ENCODE measurements around the gene MUC4.

The MUC4 gene

GRCh38 chr3:195748661-195749060 lies 63.1 kb downstream of the MUC4 start:
- H3K4me3 ChIP-seq (ENCODE audit: low read length, poor library complexity, severe bottlenecking): no peak overlapping the region
- no peaks in the 10 kb centered on the region for H3K9me2 ChIP-seq (replicated peaks; ENCODE audit: low read depth, low read length)
- no peaks in the 10 kb centered on the region for H3K9me3 ChIP-seq (ENCODE audit: insufficient read depth, low read depth, low read length)
- H3K4me1 ChIP-seq (ENCODE audit: insufficient read depth, low read length, poor library complexity, severe bottlenecking): peaks cover 3% of the 10 kb centered on the region
- H4K20me1 ChIP-seq (ENCODE audit: insufficient read depth, low read length, poor library complexity, severe bottlenecking): no peaks in the 10 kb centered on the region
- no peak overlapping the region for H2AFZ ChIP-seq (ENCODE audit: low read length)
- H3K27me3 ChIP-seq (ENCODE audit: insufficient read depth, low read length, poor library complexity, severe bottlenecking): no peaks in the 10 kb centered on the region
- H3K4me2 ChIP-seq (ENCODE audit: low read depth, low read length, poor library complexity, severe bottlenecking): no peak overlapping the region
- no peaks in the 10 kb centered on the region for H3K79me2 ChIP-seq (ENCODE audit: insufficient read depth, low read length)
- no peaks in the 10 kb centered on the region for H3F3A ChIP-seq (ENCODE audit: low read depth)
- TF ChIP-seq EZH2phosphoT487 (IDR thresholded peaks at IDR 0.05; ENCODE audit: borderline replicate concordance) (no peak), CTCF (conservative IDR thresholded peaks at IDR 0.05; ENCODE audit: low read length) (no peak)
- H3K9ac ChIP-seq (ENCODE audit: low read depth, low read length, poor library complexity, severe bottlenecking): no peak overlapping the region
- no peaks in the 10 kb centered on the region for H3K36me3 ChIP-seq (ENCODE audit: insufficient read depth, low read length)

- H2AFZ ChIP-seq (ENCODE audit: low read length): no peak overlapping the region
- H3K9ac ChIP-seq (ENCODE audit: low read depth, low read length, poor library complexity, severe bottlenecking): no peak overlapping the region
- H4K20me1 ChIP-seq (ENCODE audit: insufficient read depth, low read length, poor library complexity, severe bottlenecking): no peaks in the 10 kb centered on the region
Observed at GRCh38 chr3:195746751-195747150, 65.0 kb downstream of the MUC4 start.

GRCh38 chr3:195746346-195746745 lies 65.4 kb downstream of the MUC4 start:
- H3F3A ChIP-seq (ENCODE audit: low read depth): no peaks in the 10 kb centered on the region
- H4K20me1 ChIP-seq (ENCODE audit: insufficient read depth, low read length, poor library complexity, severe bottlenecking): no peaks in the 10 kb centered on the region
- no peaks in the 10 kb centered on the region for H3K9me3 ChIP-seq (ENCODE audit: insufficient read depth, low read depth, low read length)
- no peaks in the 10 kb centered on the region for H3K36me3 ChIP-seq (ENCODE audit: insufficient read depth, low read length)
- H3K79me2 ChIP-seq (ENCODE audit: insufficient read depth, low read length): no peaks in the 10 kb centered on the region
- no peaks in the 10 kb centered on the region for H3K27me3 ChIP-seq (ENCODE audit: insufficient read depth, low read length, poor library complexity, severe bottlenecking)
- H3K9me2 ChIP-seq (replicated peaks; ENCODE audit: low read depth, low read length): no peaks in the 10 kb centered on the region
- H3K4me1 ChIP-seq (ENCODE audit: insufficient read depth, low read length, poor library complexity, severe bottlenecking): no peaks in the 10 kb centered on the region
- no peak for TF ChIP-seq EZH2phosphoT487 (IDR thresholded peaks at IDR 0.05; ENCODE audit: borderline replicate concordance)
- TF ChIP-seq CTCF (conservative IDR thresholded peaks at IDR 0.05; ENCODE audit: low read length): no peak
- no peak overlapping the region for H2AFZ ChIP-seq (ENCODE audit: low read length)
- H3K9ac ChIP-seq (ENCODE audit: low read depth, low read length, poor library complexity, severe bottlenecking): no peak overlapping the region
- no peak overlapping the region for H3K4me2 ChIP-seq (ENCODE audit: low read depth, low read length, poor library complexity, severe bottlenecking)
- H3K4me3 ChIP-seq (ENCODE audit: low read length, poor library complexity, severe bottlenecking): no peak overlapping the region

More at GRCh38 chr3:195746751-195747150, 65.0 kb downstream of the MUC4 start:
- Histone ChIP-seq H3K9me3 (ENCODE audit: insufficient read depth, low read depth, low read length) (no peaks in the 10 kb centered on the region), H3K36me3 (ENCODE audit: insufficient read depth, low read length) (no peaks in the 10 kb centered on the region), H3F3A (ENCODE audit: low read depth) (no peaks in the 10 kb centered on the region), H3K9me2 (replicated peaks; ENCODE audit: low read depth, low read length) (no peaks in the 10 kb centered on the region), H3K4me1 (ENCODE audit: insufficient read depth, low read length, poor library complexity, severe bottlenecking) (no peaks in the 10 kb centered on the region), H3K4me3 (ENCODE audit: low read length, poor library complexity, severe bottlenecking) (no peak overlapping the region), H3K4me2 (ENCODE audit: low read depth, low read length, poor library complexity, severe bottlenecking) (no peak overlapping the region), H3K79me2 (ENCODE audit: insufficient read depth, low read length) (no peaks in the 10 kb centered on the region), H3K27me3 (ENCODE audit: insufficient read depth, low read length, poor library complexity, severe bottlenecking) (no peaks in the 10 kb centered on the region)
- no peak for TF ChIP-seq EZH2phosphoT487 (IDR thresholded peaks at IDR 0.05; ENCODE audit: borderline replicate concordance)
- no peak for TF ChIP-seq CTCF (conservative IDR thresholded peaks at IDR 0.05; ENCODE audit: low read length)
